Neural cell (in vitro differentiated cells): ENCODE results near the gene ADGRB3. TPM values are rescaled to one million over a fixed set of nuclear protein-coding genes. Genes with fewer than 3 reads are reported as not detected.

Experiments
- H2AFZ ChIP-seq: fragments of 200-600, 300-800 bp; sonication (generic), shearing (Covaris generic); 2 replicates; pipeline ENCODE4 v1.6.0; 2014; ENCODE audit warnings: low read depth, mild to moderate bottlenecking, antibody characterized with exemption, low read length, moderate library complexity
- H3F3A ChIP-seq: fragments of 200-600 bp; shearing (Covaris generic); 2 replicates; pipeline ENCODE4 v1.6.1; 2016; ENCODE audit warnings: mild to moderate bottlenecking, moderate library complexity, mixed read lengths, antibody characterized with exemption, low read length; ENCODE audit not compliant: insufficient read depth, poor library complexity, severe bottlenecking
- H3K27ac ChIP-seq: fragments of 200-600, 300-800 bp; sonication (generic), shearing (Covaris generic); 2 replicates; pipeline ENCODE4 v1.5.1; 2014; ENCODE audit warnings: mild to moderate bottlenecking, low read length, moderate library complexity
- H3K27me3 ChIP-seq: fragments of 300-800, 200-600 bp; sonication (generic), shearing (Covaris generic); 2 replicates; pipeline ENCODE4 v1.6.0; 2014; ENCODE audit warnings: mild to moderate bottlenecking, low read depth, low read length, moderate library complexity; ENCODE audit not compliant: insufficient read depth
- H3K36me3 ChIP-seq: fragments of 300-800, 200-600 bp; sonication (generic), shearing (Covaris generic); 2 replicates; pipeline ENCODE4 v1.5.1; 2014; ENCODE audit warnings: mild to moderate bottlenecking, antibody characterized with exemption, low read length, moderate library complexity; ENCODE audit not compliant: insufficient read depth
- H3K4me2 ChIP-seq: fragments of 300-800, 200-600 bp; sonication (generic), shearing (Covaris generic); 2 replicates; pipeline ENCODE4 v1.6.0; 2014; ENCODE audit warnings: mild to moderate bottlenecking, low read length
- H3K4me3 ChIP-seq: fragments of 300-800, 200-600 bp; sonication (generic), shearing (Covaris generic); 2 replicates; pipeline ENCODE4 v1.5.1; 2014; ENCODE audit warnings: mild to moderate bottlenecking, low read length, moderate library complexity
- H3K79me2 ChIP-seq: fragments of 200-600 bp; shearing (Covaris generic); replicated peaks from 2 replicates; pipeline ENCODE4 v1.6.0; 2014; ENCODE audit warnings: mild to moderate bottlenecking, low read length, moderate library complexity; ENCODE audit not compliant: insufficient read depth
- H3K9ac ChIP-seq: fragments of 300-800, 200-600 bp; sonication (generic), shearing (Covaris generic); 2 replicates; pipeline ENCODE4 v1.6.1; 2016; ENCODE audit warnings: mild to moderate bottlenecking, low read length, mixed read lengths
- H3K9me2 ChIP-seq: fragments of 200-600 bp; shearing (Covaris generic); 2 replicates; pipeline ENCODE4 v1.6.1; 2016; ENCODE audit warnings: mild to moderate bottlenecking, low read length, mixed read lengths; ENCODE audit not compliant: insufficient read depth
- H3K9me3 ChIP-seq: fragments of 200-600, 300-800 bp; sonication (generic), shearing (Covaris generic); 2 replicates; pipeline ENCODE4 v1.6.1; 2016; ENCODE audit warnings: mild to moderate bottlenecking, mixed run types, low read length, moderate library complexity, mixed read lengths
- H4K20me1 ChIP-seq: fragments of 200-600 bp; shearing (Covaris generic); 2 replicates; pipeline ENCODE4 v1.6.1; 2016; ENCODE audit warnings: mild to moderate bottlenecking, mixed run types; ENCODE audit not compliant: insufficient read depth
- EP300 ChIP-seq: fragments of 450-650 bp; conservative IDR thresholded peaks from 2 replicates; pipeline ENCODE4 v1.6.1; 2014; ENCODE audit warnings: antibody characterized with exemption, mild to moderate bottlenecking, moderate library complexity; ENCODE audit not compliant: poor library complexity, severe bottlenecking
- EZH2 ChIP-seq: fragments of 200-600, 300-800 bp; shearing (Covaris generic), sonication (generic); IDR thresholded peaks from 2 replicates; pipeline ENCODE4 v1.6.1; 2014; ENCODE audit warnings: antibody characterized with exemption, low read length, borderline replicate concordance, mild to moderate bottlenecking; ENCODE audit not compliant: insufficient read depth, poor library complexity, severe bottlenecking
- MXI1 ChIP-seq: fragments of 450-650 bp; conservative IDR thresholded peaks from 2 replicates; pipeline ENCODE4 v1.6.1; 2014; ENCODE audit warnings: antibody characterized with exemption, mild to moderate bottlenecking; ENCODE audit not compliant: poor library complexity, severe bottlenecking
- POLR2AphosphoS5 ChIP-seq: IDR thresholded peaks from 2 replicates; pipeline ENCODE4 v1.6.1; 2012
- RAD21 ChIP-seq: fragments of 450-650 bp; conservative IDR thresholded peaks from 2 replicates; pipeline ENCODE4 v1.6.1; 2014; ENCODE audit warnings: antibody characterized with exemption, mild to moderate bottlenecking, moderate library complexity
- SMC3 ChIP-seq: fragments of 450-650 bp; conservative IDR thresholded peaks from 2 replicates; pipeline ENCODE4 v1.6.1; 2014; ENCODE audit warnings: antibody characterized with exemption, mild to moderate bottlenecking, moderate library complexity; ENCODE audit not compliant: poor library complexity
- TAF1 ChIP-seq: IDR thresholded peaks from 2 replicates; pipeline ENCODE4 v1.6.1; 2012; ENCODE audit warnings: low read depth
- polyA plus RNA-seq: library from polyadenylated mRNA; depleted of rRNA; stranded (reverse); fragments of >200 nt; gene quantifications from 2 replicates; pipeline ENCODE4 v1.2.3, GENCODE V29; 2014
- TF ChIP-seq, protein P1 (sequence below): IDR thresholded peaks from 2 replicates; pipeline ENCODE4 v1.6.1; 2012; ENCODE audit warnings: borderline replicate concordance
- TF ChIP-seq, protein P2 (sequence below): fragments of 450-650 bp; IDR thresholded peaks from 2 replicates; pipeline ENCODE4 v1.5.1; 2014; ENCODE audit warnings: antibody characterized with exemption, mild to moderate bottlenecking, moderate library complexity; ENCODE audit not compliant: poor library complexity, severe bottlenecking

Gene ADGRB3
- polyA plus RNA-seq, 1 donor from 2014 or later, result 66.5 TPM

DNA sequence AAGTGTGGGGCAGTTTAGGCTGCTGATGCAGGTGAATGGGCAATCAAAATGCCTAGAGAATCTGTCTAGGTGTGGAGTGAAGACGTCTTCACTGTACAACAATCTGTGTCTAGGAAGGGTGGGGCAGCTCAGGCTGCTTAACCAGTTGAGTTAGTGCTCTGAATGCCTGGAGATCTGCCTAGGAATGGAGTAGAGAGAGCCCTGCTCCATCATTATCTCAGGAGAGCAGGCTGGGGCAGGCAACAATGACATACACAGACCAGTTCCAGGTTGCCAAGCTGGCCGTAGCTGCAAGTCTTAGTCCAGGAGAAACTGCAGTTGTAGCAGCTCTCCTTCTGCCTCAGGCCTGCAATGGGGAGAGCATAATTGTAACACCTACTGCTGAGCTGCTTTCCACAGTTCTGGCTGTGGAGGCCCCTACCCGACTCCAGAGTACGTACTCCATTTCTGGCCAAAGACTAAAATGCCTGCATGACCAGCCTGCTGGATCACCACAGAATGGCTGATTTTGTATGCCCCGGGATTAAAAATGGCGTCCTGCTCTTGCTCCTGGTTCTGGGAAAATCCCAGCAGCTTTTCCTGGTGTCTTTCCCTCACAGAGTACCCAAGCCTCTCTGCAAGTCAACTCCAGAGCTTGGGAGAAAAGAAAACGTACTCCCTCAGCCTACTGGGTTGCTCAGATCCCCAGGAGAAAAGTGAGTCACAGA lies 545.4 kb downstream of the ADGRB3 start:
- TF ChIP-seq MXI1, result no peak
- TF ChIP-seq TAF1, result no peak
- TF ChIP-seq, protein P1, sequence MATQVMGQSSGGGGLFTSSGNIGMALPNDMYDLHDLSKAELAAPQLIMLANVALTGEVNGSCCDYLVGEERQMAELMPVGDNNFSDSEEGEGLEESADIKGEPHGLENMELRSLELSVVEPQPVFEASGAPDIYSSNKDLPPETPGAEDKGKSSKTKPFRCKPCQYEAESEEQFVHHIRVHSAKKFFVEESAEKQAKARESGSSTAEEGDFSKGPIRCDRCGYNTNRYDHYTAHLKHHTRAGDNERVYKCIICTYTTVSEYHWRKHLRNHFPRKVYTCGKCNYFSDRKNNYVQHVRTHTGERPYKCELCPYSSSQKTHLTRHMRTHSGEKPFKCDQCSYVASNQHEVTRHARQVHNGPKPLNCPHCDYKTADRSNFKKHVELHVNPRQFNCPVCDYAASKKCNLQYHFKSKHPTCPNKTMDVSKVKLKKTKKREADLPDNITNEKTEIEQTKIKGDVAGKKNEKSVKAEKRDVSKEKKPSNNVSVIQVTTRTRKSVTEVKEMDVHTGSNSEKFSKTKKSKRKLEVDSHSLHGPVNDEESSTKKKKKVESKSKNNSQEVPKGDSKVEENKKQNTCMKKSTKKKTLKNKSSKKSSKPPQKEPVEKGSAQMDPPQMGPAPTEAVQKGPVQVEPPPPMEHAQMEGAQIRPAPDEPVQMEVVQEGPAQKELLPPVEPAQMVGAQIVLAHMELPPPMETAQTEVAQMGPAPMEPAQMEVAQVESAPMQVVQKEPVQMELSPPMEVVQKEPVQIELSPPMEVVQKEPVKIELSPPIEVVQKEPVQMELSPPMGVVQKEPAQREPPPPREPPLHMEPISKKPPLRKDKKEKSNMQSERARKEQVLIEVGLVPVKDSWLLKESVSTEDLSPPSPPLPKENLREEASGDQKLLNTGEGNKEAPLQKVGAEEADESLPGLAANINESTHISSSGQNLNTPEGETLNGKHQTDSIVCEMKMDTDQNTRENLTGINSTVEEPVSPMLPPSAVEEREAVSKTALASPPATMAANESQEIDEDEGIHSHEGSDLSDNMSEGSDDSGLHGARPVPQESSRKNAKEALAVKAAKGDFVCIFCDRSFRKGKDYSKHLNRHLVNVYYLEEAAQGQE, result no peak
- TF ChIP-seq, protein P2, sequence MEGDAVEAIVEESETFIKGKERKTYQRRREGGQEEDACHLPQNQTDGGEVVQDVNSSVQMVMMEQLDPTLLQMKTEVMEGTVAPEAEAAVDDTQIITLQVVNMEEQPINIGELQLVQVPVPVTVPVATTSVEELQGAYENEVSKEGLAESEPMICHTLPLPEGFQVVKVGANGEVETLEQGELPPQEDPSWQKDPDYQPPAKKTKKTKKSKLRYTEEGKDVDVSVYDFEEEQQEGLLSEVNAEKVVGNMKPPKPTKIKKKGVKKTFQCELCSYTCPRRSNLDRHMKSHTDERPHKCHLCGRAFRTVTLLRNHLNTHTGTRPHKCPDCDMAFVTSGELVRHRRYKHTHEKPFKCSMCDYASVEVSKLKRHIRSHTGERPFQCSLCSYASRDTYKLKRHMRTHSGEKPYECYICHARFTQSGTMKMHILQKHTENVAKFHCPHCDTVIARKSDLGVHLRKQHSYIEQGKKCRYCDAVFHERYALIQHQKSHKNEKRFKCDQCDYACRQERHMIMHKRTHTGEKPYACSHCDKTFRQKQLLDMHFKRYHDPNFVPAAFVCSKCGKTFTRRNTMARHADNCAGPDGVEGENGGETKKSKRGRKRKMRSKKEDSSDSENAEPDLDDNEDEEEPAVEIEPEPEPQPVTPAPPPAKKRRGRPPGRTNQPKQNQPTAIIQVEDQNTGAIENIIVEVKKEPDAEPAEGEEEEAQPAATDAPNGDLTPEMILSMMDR, result no peak
- TF ChIP-seq EZH2, result no peak
- TF ChIP-seq EP300, result no peak
- no peak for TF ChIP-seq POLR2AphosphoS5
- no peak for TF ChIP-seq RAD21
- TF ChIP-seq SMC3, result no peak
- Histone ChIP-seq H3K9ac (no peak overlapping the region), H3K9me2 (no peaks in the 10 kb centered on the region), H3K36me3 (no peaks in the 10 kb centered on the region), H3K9me3 (no peaks in the 10 kb centered on the region), H2AFZ (no peak overlapping the region), H3K27me3 (no peaks in the 10 kb centered on the region), H3F3A (no peaks in the 10 kb centered on the region), H4K20me1 (no peaks in the 10 kb centered on the region), H3K4me3 (no peak overlapping the region), H3K27ac (no peak overlapping the region), H3K79me2 (no peaks in the 10 kb centered on the region), H3K4me2 (no peak overlapping the region)

GRCh38 chr6:69181964-69182363 lies 546.9 kb downstream of the ADGRB3 start:
- Histone ChIP-seq H3K27me3 (no peaks in the 10 kb centered on the region), H2AFZ (no peak overlapping the region), H3K36me3 (no peaks in the 10 kb centered on the region), H3K9ac (no peak overlapping the region), H3K27ac (no peak overlapping the region), H3K4me3 (no peak overlapping the region), H3K9me3 (no peaks in the 10 kb centered on the region), H3K9me2 (no peaks in the 10 kb centered on the region), H3K4me2 (no peak overlapping the region), H3K79me2 (no peaks in the 10 kb centered on the region), H4K20me1 (no peaks in the 10 kb centered on the region), H3F3A (no peaks in the 10 kb centered on the region)
- TF ChIP-seq, protein P1, result no peak
- no peak for TF ChIP-seq SMC3
- no peak for TF ChIP-seq TAF1
- no peak for TF ChIP-seq EZH2
- no peak for TF ChIP-seq EP300
- TF ChIP-seq, protein P2, result no peak
- TF ChIP-seq POLR2AphosphoS5, result no peak
- no peak for TF ChIP-seq RAD21
- no peak for TF ChIP-seq MXI1
